Duodenal mucosa (tissue), 2 donors: ENCODE data around the gene NPB.
A peak's percentile ranks its signal among the peaks of the same experiment; 100 is the strongest.

Experiments used
- H3K27ac ChIP-seq: one replicate; pipeline ENCODE4 v1.7.0; 2013; ENCODE audit warnings: low read depth, low read length
- H3K27me3 ChIP-seq, 2 donors: one replicate each; pipeline ENCODE4 v1.7.0; 2013; ENCODE audit warnings: low read length in 2 of 2, control low read depth in 1 of 2; ENCODE audit not compliant: insufficient read depth in 2 of 2, control insufficient read depth in 1 of 2
- H3K36me3 ChIP-seq, 2 donors: one replicate each; pipeline ENCODE4 v1.7.0; 2013; ENCODE audit warnings: low read length in 2 of 2, control low read depth in 1 of 2; ENCODE audit not compliant: insufficient read depth in 2 of 2, control insufficient read depth in 1 of 2
- H3K4me1 ChIP-seq, 2 donors: one replicate each; pipeline ENCODE4 v1.7.0; 2013; ENCODE audit warnings: low read length in 2 of 2, control low read depth in 1 of 2; ENCODE audit not compliant: insufficient read depth in 2 of 2, control insufficient read depth in 1 of 2
- H3K4me3 ChIP-seq, 2 donors: one replicate each; pipeline ENCODE4 v1.7.0; 2013; ENCODE audit warnings: low read length in 2 of 2, low read depth in 1 of 2
- H3K9ac ChIP-seq, 2 donors: one replicate each; pipeline ENCODE4 v1.7.0; 2013; ENCODE audit warnings: low read length in 2 of 2, low read depth in 1 of 2
- H3K9me3 ChIP-seq, 2 donors: one replicate each; pipeline ENCODE4 v1.7.0; 2013; ENCODE audit warnings: low read length in 2 of 2, control low read depth in 1 of 2; ENCODE audit not compliant: control insufficient read depth in 1 of 2

NPB gene

DNA sequence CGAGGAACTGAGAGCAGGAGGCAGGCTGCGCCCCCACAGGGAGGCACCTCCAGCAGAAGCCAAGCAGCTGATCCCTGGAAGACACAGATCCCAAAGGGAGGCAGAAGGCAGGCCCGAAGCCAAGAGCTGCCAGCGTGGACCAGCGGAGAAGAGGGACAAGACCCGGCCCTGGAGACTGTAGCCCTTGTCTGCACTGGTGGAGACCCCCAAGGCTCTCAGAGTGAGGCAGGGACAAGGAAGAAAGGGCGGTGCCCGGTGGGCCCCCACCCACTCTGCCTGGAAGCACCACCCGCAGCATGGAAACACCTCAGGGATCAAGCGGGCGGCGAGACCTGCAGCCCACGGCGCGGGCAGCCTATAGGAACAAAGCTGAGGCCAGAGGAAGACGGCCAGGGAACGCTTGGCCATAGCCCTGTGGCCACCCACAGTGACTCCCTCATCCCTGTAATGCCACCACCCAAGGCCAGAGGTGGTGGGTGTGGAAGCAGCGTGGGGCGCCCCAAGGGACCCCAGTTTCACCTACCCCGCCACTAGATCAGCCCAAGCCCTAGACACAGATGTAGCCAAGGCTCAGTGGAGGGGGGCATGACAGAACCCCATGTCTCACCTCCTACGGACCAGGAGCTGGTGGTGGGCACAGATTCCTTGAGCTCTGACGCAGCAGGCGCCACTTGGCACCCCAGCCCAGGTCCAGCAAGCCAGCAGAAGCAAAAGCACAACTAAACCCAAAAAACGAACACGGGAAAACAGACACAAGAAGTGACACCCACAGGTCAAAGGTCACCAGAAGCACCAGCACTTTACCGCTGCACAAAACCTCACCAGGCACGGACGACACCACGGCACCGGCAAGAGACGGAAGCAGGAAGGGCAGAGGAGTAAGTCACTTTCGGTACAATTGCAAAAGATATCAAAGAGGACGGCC, 18.8 kb downstream of the NPB start:
- H3K36me3 ChIP-seq, result peaks cover under 1 to 21% of the 10 kb centered on the region in 2 donors
- H3K4me3 ChIP-seq, result no peak overlapping the region
- no peak overlapping the region for H3K9ac ChIP-seq
- H3K27me3 ChIP-seq, result no peaks in the 10 kb centered on the region
- H3K27ac ChIP-seq, result no peak overlapping the region
- H3K4me1 ChIP-seq, result peaks cover 67 to 77% of the 10 kb centered on the region in 2 donors
- no peaks in the 10 kb centered on the region for H3K9me3 ChIP-seq

DNA sequence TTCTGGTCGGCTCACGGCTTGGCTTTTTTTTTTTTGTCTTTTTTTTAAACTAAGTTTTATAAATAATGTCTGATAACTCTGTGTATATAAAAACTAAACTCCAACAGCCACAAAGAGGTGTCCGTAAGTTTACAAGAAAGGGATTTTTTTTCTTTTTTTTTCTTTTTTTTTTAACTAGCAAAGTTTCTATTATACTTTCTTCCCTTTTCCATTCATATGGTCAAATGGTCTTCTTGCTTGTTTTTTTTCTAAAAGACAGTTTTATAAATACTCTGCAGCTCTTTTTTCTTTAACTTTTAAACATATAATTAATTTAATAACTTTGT, 19.5 kb downstream of the NPB start:
- Histone ChIP-seq H3K27me3 (no peaks in the 10 kb centered on the region), H3K9ac (no peak overlapping the region), H3K27ac (no peak overlapping the region), H3K4me3 (no peak overlapping the region), H3K36me3 (peaks cover 0 to 19% of the 10 kb centered on the region in 2 donors), H3K9me3 (no peaks in the 10 kb centered on the region), H3K4me1 (peaks cover 66 to 81% of the 10 kb centered on the region in 2 donors)

DNA sequence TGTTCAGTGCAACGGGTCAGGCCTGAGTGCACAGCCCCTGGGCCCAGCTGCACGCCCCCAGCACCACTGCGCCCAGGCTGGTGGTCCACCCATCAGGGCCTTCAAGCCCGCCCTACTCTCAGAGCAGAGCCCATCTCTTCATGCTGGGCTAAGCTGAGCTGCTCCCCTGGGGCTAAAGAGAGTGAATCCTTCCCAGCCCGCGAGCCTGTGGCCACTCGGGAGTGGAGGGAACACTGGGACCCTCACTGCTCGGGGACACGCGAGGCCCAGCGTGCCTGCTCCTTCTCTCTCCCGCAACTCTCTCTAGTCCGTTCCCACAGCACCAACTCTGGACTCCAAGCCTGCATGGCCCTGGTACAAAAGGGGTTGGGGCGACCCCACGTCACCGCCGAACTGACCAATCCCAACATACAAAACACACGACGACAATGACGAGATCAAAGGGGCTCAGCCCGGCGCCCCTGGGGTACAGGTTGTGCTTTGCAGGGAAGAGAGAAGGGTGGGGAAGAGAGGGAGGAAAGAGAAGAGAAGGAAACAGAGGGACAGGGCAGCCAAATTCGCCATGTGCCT, 20.0 kb downstream of the NPB start:
- H3K9me3 ChIP-seq, result no peaks in the 10 kb centered on the region
- peaks cover 60 to 75% of the 10 kb centered on the region in 2 donors for H3K4me1 ChIP-seq
- H3K9ac ChIP-seq, result no peak overlapping the region
- H3K4me3 ChIP-seq, result no peak overlapping the region
- no peak overlapping the region for H3K27ac ChIP-seq
- no peaks in the 10 kb centered on the region for H3K27me3 ChIP-seq
- peaks cover 0 to 19% of the 10 kb centered on the region in 2 donors for H3K36me3 ChIP-seq

DNA sequence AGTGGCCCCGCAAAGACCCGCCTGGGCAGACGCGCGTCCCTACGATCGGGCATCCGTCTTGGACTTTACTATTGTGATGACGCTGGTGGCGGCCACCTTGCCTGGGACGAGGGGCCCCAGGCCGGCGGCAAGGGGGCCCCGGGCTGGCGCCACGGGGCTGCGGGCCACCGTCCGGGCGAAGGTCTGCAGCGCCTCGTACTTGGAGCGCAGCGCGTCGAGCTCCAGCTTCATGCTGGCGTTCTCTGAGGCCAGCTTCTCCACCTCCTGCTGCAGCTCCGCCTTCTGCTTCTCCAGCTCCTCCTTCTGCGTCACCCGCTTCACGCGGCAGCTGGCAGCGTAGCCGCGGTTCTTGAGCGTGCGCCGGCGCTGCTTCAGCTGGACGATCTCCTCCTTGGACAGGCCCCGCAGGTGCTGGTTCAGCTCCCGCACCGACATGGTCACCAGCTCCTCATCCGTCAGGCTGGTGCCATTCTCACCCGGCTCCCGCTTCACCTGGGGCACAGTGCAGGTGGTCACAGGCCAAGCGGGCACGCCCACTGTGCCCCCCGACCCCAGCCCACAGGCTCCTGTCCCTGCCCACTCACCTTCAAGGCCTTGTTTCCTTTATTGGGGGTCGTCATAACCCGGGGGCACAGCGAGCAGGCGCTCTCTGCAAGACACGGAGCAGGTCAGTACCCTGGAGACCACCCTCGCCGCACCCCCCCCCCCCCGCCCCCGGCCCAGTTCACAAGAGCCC, 20.7 kb downstream of the NPB start:
- H3K27ac ChIP-seq, result peak overlapping the region; percentile 3
- peaks cover 58 to 71% of the 10 kb centered on the region in 2 donors for H3K4me1 ChIP-seq
- no peak overlapping the region for H3K4me3 ChIP-seq
- H3K27me3 ChIP-seq, result no peaks in the 10 kb centered on the region
- no peaks in the 10 kb centered on the region for H3K9me3 ChIP-seq
- no peak overlapping the region for H3K9ac ChIP-seq
- peaks cover 0 to 19% of the 10 kb centered on the region in 2 donors for H3K36me3 ChIP-seq

GRCh38 chr17:81923302-81924260, 21.5 kb downstream of the NPB start:
- H3K27me3 ChIP-seq, result peaks cover 0 to 3% of the 10 kb centered on the region in 2 donors
- H3K9ac ChIP-seq, result peak overlapping the region; percentile 33 to 51
- no peaks in the 10 kb centered on the region for H3K9me3 ChIP-seq
- H3K4me1 ChIP-seq, result peaks cover 54 to 72% of the 10 kb centered on the region in 2 donors
- peaks cover 0 to 19% of the 10 kb centered on the region in 2 donors for H3K36me3 ChIP-seq
- H3K4me3 ChIP-seq, result peak overlapping the region; percentile 50 to 52
- peak overlapping the region; percentile 42 for H3K27ac ChIP-seq

DNA sequence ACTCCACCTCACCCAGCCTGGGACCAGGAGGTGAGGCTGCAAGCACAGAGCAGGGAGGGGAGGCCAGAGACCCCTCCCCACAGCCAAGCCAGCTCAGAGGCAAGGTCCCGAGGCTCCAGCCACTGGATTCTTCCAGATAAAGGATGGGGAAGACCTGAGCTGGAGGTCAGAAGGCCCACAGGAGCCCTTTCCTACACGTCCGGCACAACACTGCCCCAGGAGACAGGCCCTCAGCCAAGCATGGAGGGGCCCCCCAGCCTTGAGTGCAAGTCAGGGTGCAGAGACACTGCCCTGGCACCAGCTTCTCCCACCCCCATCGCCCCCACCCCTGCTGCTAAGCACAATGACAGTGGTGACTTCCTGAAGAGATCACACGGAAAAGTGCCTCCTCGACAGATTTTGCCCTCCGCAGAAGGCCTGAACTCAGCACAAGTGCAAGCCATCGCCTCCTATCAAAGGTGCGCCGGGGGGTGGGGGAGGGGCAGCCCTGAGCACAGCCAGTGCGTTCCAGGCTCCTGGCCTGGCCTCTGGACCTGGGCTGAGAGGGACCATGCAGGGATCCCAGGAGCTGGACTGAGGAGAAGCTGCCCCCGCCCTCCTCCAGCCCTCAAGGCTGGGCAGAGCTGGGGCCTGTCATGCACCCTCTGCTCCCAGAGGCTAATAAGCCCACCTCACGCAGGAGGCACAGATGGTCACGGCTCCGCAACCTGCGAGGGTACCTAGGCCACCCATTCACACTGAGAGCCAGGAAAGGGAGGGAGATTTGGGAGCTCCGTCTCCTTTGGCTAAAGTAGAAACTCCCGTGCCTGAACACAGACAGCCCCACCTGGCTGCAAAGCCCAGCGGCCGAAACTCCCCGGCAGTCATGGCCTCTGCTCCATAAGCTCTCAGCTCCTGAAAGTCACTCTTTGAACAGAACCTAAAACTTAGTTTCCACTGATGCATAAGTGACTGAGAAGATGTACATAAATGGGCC, 22.8 kb downstream of the NPB start:
- H3K9ac ChIP-seq, result peak overlapping the region; percentile 33 to 47
- H3K27ac ChIP-seq, result peak overlapping the region; percentile 25
- H3K36me3 ChIP-seq, result peaks cover 0 to 15% of the 10 kb centered on the region in 2 donors
- peaks cover 44 to 65% of the 10 kb centered on the region in 2 donors for H3K4me1 ChIP-seq
- H3K27me3 ChIP-seq, result peaks cover 6 to 12% of the 10 kb centered on the region in 2 donors
- H3K4me3 ChIP-seq, result peak overlapping the region; percentile 28 to 52
- no peaks in the 10 kb centered on the region for H3K9me3 ChIP-seq

- Histone ChIP-seq H3K27me3 (peaks cover 6 to 12% of the 10 kb centered on the region in 2 donors), H3K4me1 (peaks cover 37 to 60% of the 10 kb centered on the region in 2 donors), H3K27ac (peak overlapping the region; percentile 88), H3K9me3 (no peaks in the 10 kb centered on the region), H3K9ac (peak overlapping the region; percentile 67 to 84), H3K4me3 (peak overlapping the region; percentile 67 to 74), H3K36me3 (peaks cover 0 to 13% of the 10 kb centered on the region in 2 donors)
These were observed 23.9 kb downstream of the NPB start for GRCh38 chr17:81925860-81926450.

GRCh38 chr17:81926451-81927151, 24.6 kb downstream of the NPB start:
- H3K4me3 ChIP-seq, result peak overlapping the region; percentile 67 to 74
- peaks cover 6 to 12% of the 10 kb centered on the region in 2 donors for H3K27me3 ChIP-seq
- peak overlapping the region; percentile 88 for H3K27ac ChIP-seq
- H3K36me3 ChIP-seq, result peaks cover 0 to 10% of the 10 kb centered on the region in 2 donors
- peaks cover 39 to 58% of the 10 kb centered on the region in 2 donors for H3K4me1 ChIP-seq
- peak overlapping the region; percentile 67 to 84 for H3K9ac ChIP-seq
- H3K9me3 ChIP-seq, result no peaks in the 10 kb centered on the region
